ENCODE data around the gene ZNF853.

Gene ZNF853

GRCh38 chr7:6637544-6638229, 22.3 kb downstream of the ZNF853 start:
- DNase-seq, result peak; percentile 34

- DNase-seq, result no peak
Measured at GRCh38 chr7:6639032-6639431, 23.6 kb downstream of the ZNF853 start.

- no peak for DNase-seq
Measured at GRCh38 chr7:6639627-6640026, 24.2 kb downstream of the ZNF853 start.

GRCh38 chr7:6640246-6640721, 24.9 kb downstream of the ZNF853 start:
- DNase-seq, result no peak

- no peak for DNase-seq
Measured at GRCh38 chr7:6641305-6642035, 26.1 kb downstream of the ZNF853 start.

GRCh38 chr7:6642239-6642839, 26.9 kb downstream of the ZNF853 start:
- DNase-seq, result no peak

- DNase-seq, result no peak
Measured at GRCh38 chr7:6642861-6643640, 27.6 kb downstream of the ZNF853 start.

GRCh38 chr7:6643915-6644625, 28.7 kb downstream of the ZNF853 start:
- no peak for DNase-seq

GRCh38 chr7:6644728-6645127, 29.3 kb downstream of the ZNF853 start:
- no peak for DNase-seq

- DNase-seq, result no peak
Measured at GRCh38 chr7:6646465-6646864, 31.1 kb downstream of the ZNF853 start.

- DNase-seq, result no peak
Measured at GRCh38 chr7:6647080-6647479, 31.7 kb downstream of the ZNF853 start.

- DNase-seq, result no peak
Measured at GRCh38 chr7:6647541-6647940, 32.1 kb downstream of the ZNF853 start.

GRCh38 chr7:6648066-6648814, 32.8 kb downstream of the ZNF853 start:
- DNase-seq, result no peak

- no peak for DNase-seq
Measured at GRCh38 chr7:6648815-6649104, 33.4 kb downstream of the ZNF853 start.

GRCh38 chr7:6649241-6649961, 34.0 kb downstream of the ZNF853 start:
- DNase-seq, result no peak

- no peak for DNase-seq
Measured at GRCh38 chr7:6650086-6650485, 34.7 kb downstream of the ZNF853 start.

GRCh38 chr7:6650521-6651011, 35.2 kb downstream of the ZNF853 start:
- no peak for DNase-seq

- DNase-seq, result no peak
Measured at GRCh38 chr7:6651851-6652445, 36.5 kb downstream of the ZNF853 start.

- DNase-seq, result no peak
Measured at GRCh38 chr7:6652446-6653011, 37.1 kb downstream of the ZNF853 start.

All from eye (tissue), 1 donor.